HL-60 (cell line): ENCODE data around the gene PDSS2.

Experiments used
- DNase-seq, 2 experiments: peaks; one replicate each; pipeline ENCODE4 v3.0.0-alpha.2; 2010 to 2020; ENCODE audit warnings: low read depth in 1 of 2, low spot score in 1 of 2
- H3K27ac ChIP-seq: fragments of 250-450 bp; sonication (Bioruptor Pico); replicated peaks from 2 replicates; pipeline ENCODE4 v1.5.1; 2020; ENCODE audit warnings: mild to moderate bottlenecking, moderate library complexity
- H3K27me3 ChIP-seq: fragments of 250-450 bp; sonication (Bioruptor Pico); 2 replicates; pipeline ENCODE4 v1.5.1; 2021; ENCODE audit warnings: mild to moderate bottlenecking, moderate library complexity; ENCODE audit not compliant: insufficient read depth, poor library complexity, severe bottlenecking
- H3K4me3 ChIP-seq: replicated peaks from 2 replicates; pipeline ENCODE4 v1.5.1; 2011; ENCODE audit warnings: mild to moderate bottlenecking, control low read depth, low read length; ENCODE audit not compliant: insufficient read depth
- GABPA ChIP-seq: IDR thresholded peaks from 2 replicates; pipeline ENCODE4 v1.6.1; 2012; ENCODE audit warnings: low read depth
- POLR2AphosphoS5 ChIP-seq: IDR thresholded peaks from 2 replicates; pipeline ENCODE4 v1.6.1; 2012; ENCODE audit warnings: low read depth
- REST ChIP-seq: IDR thresholded peaks from 2 replicates; pipeline ENCODE4 v1.6.1; 2012; ENCODE audit warnings: low read depth; ENCODE audit not compliant: insufficient replicate concordance
- SPI1 ChIP-seq: IDR thresholded peaks from 2 replicates; pipeline ENCODE4 v1.6.1; 2012; ENCODE audit warnings: low read depth, mild to moderate bottlenecking, borderline replicate concordance
- TF ChIP-seq, protein P1 (sequence below): IDR thresholded peaks from one replicate; pipeline ENCODE4 v1.5.1; 2011; ENCODE audit warnings: low read length, control low read depth, inconsistent platforms; ENCODE audit not compliant: insufficient read depth

The PDSS2 gene

DNA sequence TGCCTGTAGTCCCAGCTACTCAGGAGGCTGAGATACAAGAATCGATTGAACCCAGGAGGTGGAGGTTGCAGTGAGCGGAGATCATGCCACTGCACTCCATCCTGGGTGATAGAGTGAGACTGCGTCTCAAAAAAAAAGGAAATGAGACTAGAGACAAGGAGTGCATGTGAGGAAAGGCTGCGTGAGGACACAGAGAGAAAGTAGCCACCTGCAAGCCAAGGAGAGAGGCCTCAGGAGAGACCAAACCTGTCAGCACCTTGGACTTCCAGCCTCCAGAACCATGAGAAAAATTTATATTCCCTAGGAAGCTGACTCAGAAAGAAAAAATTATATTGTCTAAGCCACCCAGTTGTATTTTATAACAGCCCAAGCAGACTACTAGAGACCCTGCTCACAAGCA lies 336.6 kb downstream of the PDSS2 start:
- Histone ChIP-seq H3K27ac (no peak overlapping the region), H3K27me3 (no peaks in the 10 kb centered on the region), H3K4me3 (no peak overlapping the region)
- TF ChIP-seq SPI1 = no peak
- DNase-seq = no peak

DNA sequence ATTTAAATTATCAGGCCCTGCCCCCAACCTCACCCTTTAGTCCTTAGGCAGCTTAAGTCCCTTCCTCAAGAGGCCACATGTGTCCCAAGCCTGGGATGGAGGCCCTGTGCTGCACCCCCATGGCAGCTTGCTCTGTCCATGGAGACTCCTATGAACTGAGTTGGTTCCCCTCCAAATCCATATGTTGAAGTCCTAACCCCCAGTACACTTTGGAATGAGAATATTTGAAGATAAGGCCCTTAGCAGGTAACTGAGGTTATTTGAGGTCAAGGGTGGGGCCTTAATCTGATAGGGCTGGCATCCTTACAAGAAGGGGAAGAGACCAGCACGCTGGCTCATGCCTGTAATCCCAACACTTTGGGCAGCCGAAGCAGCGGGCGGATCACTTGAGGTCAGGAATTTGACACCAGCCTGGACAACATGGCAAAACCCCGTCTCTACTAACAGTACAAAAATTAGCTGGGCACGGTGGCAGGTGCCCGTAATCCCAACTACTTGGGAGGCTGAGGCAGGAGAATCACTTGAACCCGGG lies 337.3 kb downstream of the PDSS2 start:
- TF ChIP-seq GABPA (no peak), SPI1 (no peak), REST (no peak), POLR2AphosphoS5 (no peak)
- TF ChIP-seq, protein P1, sequence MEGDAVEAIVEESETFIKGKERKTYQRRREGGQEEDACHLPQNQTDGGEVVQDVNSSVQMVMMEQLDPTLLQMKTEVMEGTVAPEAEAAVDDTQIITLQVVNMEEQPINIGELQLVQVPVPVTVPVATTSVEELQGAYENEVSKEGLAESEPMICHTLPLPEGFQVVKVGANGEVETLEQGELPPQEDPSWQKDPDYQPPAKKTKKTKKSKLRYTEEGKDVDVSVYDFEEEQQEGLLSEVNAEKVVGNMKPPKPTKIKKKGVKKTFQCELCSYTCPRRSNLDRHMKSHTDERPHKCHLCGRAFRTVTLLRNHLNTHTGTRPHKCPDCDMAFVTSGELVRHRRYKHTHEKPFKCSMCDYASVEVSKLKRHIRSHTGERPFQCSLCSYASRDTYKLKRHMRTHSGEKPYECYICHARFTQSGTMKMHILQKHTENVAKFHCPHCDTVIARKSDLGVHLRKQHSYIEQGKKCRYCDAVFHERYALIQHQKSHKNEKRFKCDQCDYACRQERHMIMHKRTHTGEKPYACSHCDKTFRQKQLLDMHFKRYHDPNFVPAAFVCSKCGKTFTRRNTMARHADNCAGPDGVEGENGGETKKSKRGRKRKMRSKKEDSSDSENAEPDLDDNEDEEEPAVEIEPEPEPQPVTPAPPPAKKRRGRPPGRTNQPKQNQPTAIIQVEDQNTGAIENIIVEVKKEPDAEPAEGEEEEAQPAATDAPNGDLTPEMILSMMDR = no peak
- no peak overlapping the region for H3K4me3 ChIP-seq
- no peak for DNase-seq
- no peaks in the 10 kb centered on the region for H3K27me3 ChIP-seq
- H3K27ac ChIP-seq = no peak overlapping the region

- TF ChIP-seq SPI1 (no peak), REST (no peak), GABPA (no peak), POLR2AphosphoS5 (no peak)
- TF ChIP-seq, protein P1 = no peak
- Histone ChIP-seq H3K27me3 (no peaks in the 10 kb centered on the region), H3K4me3 (no peak overlapping the region), H3K27ac (no peak overlapping the region)
- no peak for DNase-seq
These were observed 338.1 kb downstream of the PDSS2 start for GRCh38 chr6:107121266-107121665.

DNA sequence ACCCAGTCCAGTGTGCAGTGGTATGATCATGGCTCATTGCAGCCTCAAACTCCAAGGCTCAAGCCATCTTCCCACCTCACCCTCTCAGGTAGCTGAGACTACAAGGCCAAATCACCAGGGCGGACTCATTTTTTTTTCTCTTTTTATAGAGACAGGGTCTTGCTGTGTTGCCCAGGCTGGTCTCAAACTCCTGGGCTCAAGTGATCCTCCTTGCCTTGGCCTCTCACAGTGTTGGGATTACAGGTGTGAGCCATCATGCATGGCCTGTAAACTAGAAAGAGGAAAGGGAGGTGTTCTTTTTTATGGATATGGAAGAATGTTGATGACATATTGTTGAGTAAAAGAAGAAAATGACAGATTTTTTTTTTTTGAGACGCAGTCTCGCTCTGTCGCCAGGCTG lies 339.0 kb downstream of the PDSS2 start:
- TF ChIP-seq SPI1 (no peak), GABPA (no peak), POLR2AphosphoS5 (no peak), REST (no peak)
- TF ChIP-seq, protein P1 = no peak

More for the DNA sequence above, 339.0 kb downstream of the PDSS2 start:
- H3K27ac ChIP-seq = no peak overlapping the region
- H3K4me3 ChIP-seq = no peak overlapping the region
- no peak for DNase-seq
- no peaks in the 10 kb centered on the region for H3K27me3 ChIP-seq
